GM19043 (cell line): ENCODE results near the gene THBS2.

ENCODE experiments used
- ATAC-seq: cut with Tn5 transposase; IDR thresholded peaks from one replicate; pipeline ENCODE4 v1.9.1; 2021; ENCODE audit warnings: low read depth; ENCODE audit not compliant: unreplicated experiment

The THBS2 gene

GRCh38 chr6:169251822-169252504 lies 1.7 kb downstream of the THBS2 start:
- no peak for ATAC-seq

GRCh38 chr6:169251371-169251802 lies 2.3 kb downstream of the THBS2 start:
- ATAC-seq = no peak

GRCh38 chr6:169250660-169251059 lies 3.0 kb downstream of the THBS2 start:
- no peak for ATAC-seq

- no peak for ATAC-seq
Measured at GRCh38 chr6:169249057-169249456, 4.6 kb downstream of the THBS2 start.

GRCh38 chr6:169248521-169248971 lies 5.1 kb downstream of the THBS2 start:
- ATAC-seq = no peak

GRCh38 chr6:169247991-169248390 lies 5.7 kb downstream of the THBS2 start:
- no peak for ATAC-seq

GRCh38 chr6:169247419-169247818 lies 6.2 kb downstream of the THBS2 start:
- ATAC-seq = no peak

- no peak for ATAC-seq
Measured at GRCh38 chr6:169246445-169246844, 7.2 kb downstream of the THBS2 start.

GRCh38 chr6:169244684-169245383 lies 8.8 kb downstream of the THBS2 start:
- ATAC-seq = no peak

GRCh38 chr6:169243661-169244060 lies 10.0 kb downstream of the THBS2 start:
- no peak for ATAC-seq

GRCh38 chr6:169243186-169243585 lies 10.5 kb downstream of the THBS2 start:
- ATAC-seq = no peak

GRCh38 chr6:169241688-169242350 lies 11.8 kb downstream of the THBS2 start:
- no peak for ATAC-seq

- no peak for ATAC-seq
Measured at GRCh38 chr6:169240591-169241390, 12.9 kb downstream of the THBS2 start.

GRCh38 chr6:169240125-169240524 lies 13.5 kb downstream of the THBS2 start:
- ATAC-seq = no peak

GRCh38 chr6:169239181-169239580 lies 14.5 kb downstream of the THBS2 start:
- no peak for ATAC-seq

GRCh38 chr6:169238766-169239165 lies 14.9 kb downstream of the THBS2 start:
- ATAC-seq = no peak

- no peak for ATAC-seq
Measured at GRCh38 chr6:169237496-169238134, 16.0 kb downstream of the THBS2 start.

- ATAC-seq = no peak
Measured at GRCh38 chr6:169236988-169237387, 16.7 kb downstream of the THBS2 start.

GRCh38 chr6:169236545-169236944 lies 17.1 kb downstream of the THBS2 start:
- ATAC-seq = no peak

GRCh38 chr6:169235286-169235685 lies 18.4 kb downstream of the THBS2 start:
- ATAC-seq = no peak
